HL-60 (cell line): ENCODE data around the gene AARSD1.

Source experiments
- DNase-seq, 2 experiments: peaks; one replicate each; pipeline ENCODE4 v3.0.0-alpha.2; 2010 to 2020; ENCODE audit warnings: low read depth in 1 of 2, low spot score in 1 of 2
- H3K27ac ChIP-seq: fragments of 250-450 bp; sonication (Bioruptor Pico); replicated peaks from 2 replicates; pipeline ENCODE4 v1.5.1; 2020; ENCODE audit warnings: mild to moderate bottlenecking, moderate library complexity
- H3K27me3 ChIP-seq: fragments of 250-450 bp; sonication (Bioruptor Pico); 2 replicates; pipeline ENCODE4 v1.5.1; 2021; ENCODE audit warnings: mild to moderate bottlenecking, moderate library complexity; ENCODE audit not compliant: insufficient read depth, poor library complexity, severe bottlenecking
- H3K4me3 ChIP-seq: replicated peaks from 2 replicates; pipeline ENCODE4 v1.5.1; 2011; ENCODE audit warnings: mild to moderate bottlenecking, control low read depth, low read length; ENCODE audit not compliant: insufficient read depth
- GABPA ChIP-seq: IDR thresholded peaks from 2 replicates; pipeline ENCODE4 v1.6.1; 2012; ENCODE audit warnings: low read depth
- POLR2AphosphoS5 ChIP-seq: IDR thresholded peaks from 2 replicates; pipeline ENCODE4 v1.6.1; 2012; ENCODE audit warnings: low read depth
- REST ChIP-seq: IDR thresholded peaks from 2 replicates; pipeline ENCODE4 v1.6.1; 2012; ENCODE audit warnings: low read depth; ENCODE audit not compliant: insufficient replicate concordance
- SPI1 ChIP-seq: IDR thresholded peaks from 2 replicates; pipeline ENCODE4 v1.6.1; 2012; ENCODE audit warnings: low read depth, mild to moderate bottlenecking, borderline replicate concordance
- TF ChIP-seq, protein P1 (sequence below): IDR thresholded peaks from one replicate; pipeline ENCODE4 v1.5.1; 2011; ENCODE audit warnings: low read length, control low read depth, inconsistent platforms; ENCODE audit not compliant: insufficient read depth

AARSD1 gene

DNA sequence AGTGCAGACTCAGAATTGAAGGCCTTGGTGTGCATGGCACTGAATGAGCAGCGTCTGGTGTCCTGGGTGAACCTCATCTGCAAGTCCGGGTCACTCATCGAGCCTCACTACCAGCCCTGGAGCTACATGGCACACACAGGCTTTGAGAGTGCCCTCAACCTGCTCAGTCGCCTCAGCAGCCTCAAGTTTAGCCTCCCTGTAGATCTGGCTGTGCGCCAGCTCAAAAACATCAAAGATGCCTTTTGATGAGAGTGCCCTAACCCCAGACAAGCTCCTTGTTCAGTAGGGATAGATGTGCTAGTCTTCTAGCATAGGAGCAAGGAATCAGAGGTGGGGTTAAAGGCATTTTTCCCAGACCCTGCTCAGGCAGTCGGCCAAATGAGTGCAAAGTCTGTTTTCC lies 27.2 kb upstream of the AARSD1 start:
- H3K27ac ChIP-seq, result no peak overlapping the region
- no peaks in the 10 kb centered on the region for H3K27me3 ChIP-seq
- no peak for DNase-seq
- TF ChIP-seq REST, result no peak
- no peak for TF ChIP-seq SPI1
- TF ChIP-seq, protein P1, sequence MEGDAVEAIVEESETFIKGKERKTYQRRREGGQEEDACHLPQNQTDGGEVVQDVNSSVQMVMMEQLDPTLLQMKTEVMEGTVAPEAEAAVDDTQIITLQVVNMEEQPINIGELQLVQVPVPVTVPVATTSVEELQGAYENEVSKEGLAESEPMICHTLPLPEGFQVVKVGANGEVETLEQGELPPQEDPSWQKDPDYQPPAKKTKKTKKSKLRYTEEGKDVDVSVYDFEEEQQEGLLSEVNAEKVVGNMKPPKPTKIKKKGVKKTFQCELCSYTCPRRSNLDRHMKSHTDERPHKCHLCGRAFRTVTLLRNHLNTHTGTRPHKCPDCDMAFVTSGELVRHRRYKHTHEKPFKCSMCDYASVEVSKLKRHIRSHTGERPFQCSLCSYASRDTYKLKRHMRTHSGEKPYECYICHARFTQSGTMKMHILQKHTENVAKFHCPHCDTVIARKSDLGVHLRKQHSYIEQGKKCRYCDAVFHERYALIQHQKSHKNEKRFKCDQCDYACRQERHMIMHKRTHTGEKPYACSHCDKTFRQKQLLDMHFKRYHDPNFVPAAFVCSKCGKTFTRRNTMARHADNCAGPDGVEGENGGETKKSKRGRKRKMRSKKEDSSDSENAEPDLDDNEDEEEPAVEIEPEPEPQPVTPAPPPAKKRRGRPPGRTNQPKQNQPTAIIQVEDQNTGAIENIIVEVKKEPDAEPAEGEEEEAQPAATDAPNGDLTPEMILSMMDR, result no peak
- TF ChIP-seq GABPA, result no peak
- no peak for TF ChIP-seq POLR2AphosphoS5
- H3K4me3 ChIP-seq, result no peak overlapping the region

- Histone ChIP-seq H3K27me3 (no peaks in the 10 kb centered on the region), H3K27ac (no peak overlapping the region), H3K4me3 (no peak overlapping the region)
- TF ChIP-seq REST (no peak), SPI1 (no peak), POLR2AphosphoS5 (no peak), GABPA (no peak)
- TF ChIP-seq, protein P1, result no peak
- DNase-seq, result no peak
Observed at GRCh38 chr17:42989726-42990652, 25.7 kb upstream of the AARSD1 start.

GRCh38 chr17:42989141-42989540 lies 24.9 kb upstream of the AARSD1 start:
- Histone ChIP-seq H3K4me3 (no peak overlapping the region), H3K27me3 (no peaks in the 10 kb centered on the region), H3K27ac (no peak overlapping the region)
- TF ChIP-seq SPI1, result no peak
- no peak for DNase-seq

DNA sequence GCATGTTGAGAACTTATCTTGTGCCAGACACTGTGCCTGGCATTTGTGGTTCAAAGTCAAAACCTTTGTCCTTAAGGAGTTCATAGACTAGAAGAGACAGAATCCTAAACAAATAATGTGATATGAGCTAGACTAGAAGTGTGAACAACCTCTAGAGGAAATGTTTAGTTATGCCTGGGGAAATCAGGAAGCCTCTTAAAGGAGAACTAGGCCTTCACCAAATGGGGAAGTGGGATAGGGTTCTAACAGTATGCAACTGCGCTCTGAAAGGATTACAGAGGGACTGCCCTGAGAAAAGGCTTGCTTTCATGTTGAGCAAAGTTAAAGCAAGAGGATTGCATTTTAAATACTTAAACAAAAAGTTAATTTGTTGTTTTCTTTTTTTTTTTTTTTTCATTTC lies 21.0 kb upstream of the AARSD1 start:
- Histone ChIP-seq H3K27ac (peak overlapping the region; percentile 80), H3K27me3 (no peaks in the 10 kb centered on the region), H3K4me3 (no peak overlapping the region)
- DNase-seq, result peak in 1 of 2 experiments; percentile 86
- TF ChIP-seq SPI1 (peak; percentile 100), REST (no peak), POLR2AphosphoS5 (peak; percentile 19; the same call in 1 of the 2 replicates)
